MM.1S (cell line): ENCODE measurements around the gene OTUD3.

Experiments
- CTCF ChIP-seq: fragments of 300-600 bp; sonication (generic); IDR thresholded peaks from 2 replicates; pipeline ENCODE4 v1.5.1; 2016; ENCODE audit warnings: antibody characterized with exemption, low read length, mixed read lengths
- EZH2phosphoT487 ChIP-seq: fragments of 300-600 bp; sonication (generic); IDR thresholded peaks from 2 replicates; pipeline ENCODE4 v1.6.1; 2018; ENCODE audit warnings: antibody characterized with exemption, low read length

- TF ChIP-seq EZH2phosphoT487 = no peak
- no peak for TF ChIP-seq CTCF
Measured at GRCh38 chr1:19907456-19907855, 25.3 kb downstream of the OTUD3 start.
